ENCODE results near the gene FBXL16.

The FBXL16 gene

GRCh38 chr16:662597-662996 lies 43.0 kb downstream of the FBXL16 start:
- TF ChIP-seq CTCF (IDR thresholded peaks at IDR 0.05; ENCODE audit: low read depth, low read length): no peak
- no peak overlapping the region for H3K4me3 ChIP-seq (ENCODE audit: low read depth, low read length)

GRCh38 chr16:662095-662494 lies 43.5 kb downstream of the FBXL16 start:
- H3K4me3 ChIP-seq (ENCODE audit: low read depth, low read length): no peak overlapping the region
- TF ChIP-seq CTCF (IDR thresholded peaks at IDR 0.05; ENCODE audit: low read depth, low read length): no peak

- no peak for TF ChIP-seq CTCF (IDR thresholded peaks at IDR 0.05; ENCODE audit: low read depth, low read length)
Measured at GRCh38 chr16:661184-661821, 44.3 kb downstream of the FBXL16 start.

GRCh38 chr16:660459-661183 lies 45.0 kb downstream of the FBXL16 start:
- TF ChIP-seq CTCF (IDR thresholded peaks at IDR 0.05; ENCODE audit: low read depth, low read length): no peak
- H3K4me3 ChIP-seq (ENCODE audit: low read depth, low read length): no peak overlapping the region

More at GRCh38 chr16:661184-661821, 44.3 kb downstream of the FBXL16 start:
- H3K4me3 ChIP-seq (ENCODE audit: low read depth, low read length): no peak overlapping the region

GRCh38 chr16:660132-660458 lies 45.5 kb downstream of the FBXL16 start:
- H3K4me3 ChIP-seq (ENCODE audit: low read depth, low read length): no peak overlapping the region
- no peak for TF ChIP-seq CTCF (IDR thresholded peaks at IDR 0.05; ENCODE audit: low read depth, low read length)

GRCh38 chr16:659618-660017 lies 46.0 kb downstream of the FBXL16 start:
- no peak overlapping the region for H3K4me3 ChIP-seq (ENCODE audit: low read depth, low read length)
- TF ChIP-seq CTCF (IDR thresholded peaks at IDR 0.05; ENCODE audit: low read depth, low read length): no peak
